CD4-positive, alpha-beta T cell treated with Interleukin-1 beta for 1 hour (primary cell): ENCODE results near the gene SLC2A4.

Experiments used
- DNase-seq, 2 donors: peaks; one replicate each; pipeline ENCODE4 v3.0.0-alpha.2; 2020 to 2022

Gene SLC2A4

DNA sequence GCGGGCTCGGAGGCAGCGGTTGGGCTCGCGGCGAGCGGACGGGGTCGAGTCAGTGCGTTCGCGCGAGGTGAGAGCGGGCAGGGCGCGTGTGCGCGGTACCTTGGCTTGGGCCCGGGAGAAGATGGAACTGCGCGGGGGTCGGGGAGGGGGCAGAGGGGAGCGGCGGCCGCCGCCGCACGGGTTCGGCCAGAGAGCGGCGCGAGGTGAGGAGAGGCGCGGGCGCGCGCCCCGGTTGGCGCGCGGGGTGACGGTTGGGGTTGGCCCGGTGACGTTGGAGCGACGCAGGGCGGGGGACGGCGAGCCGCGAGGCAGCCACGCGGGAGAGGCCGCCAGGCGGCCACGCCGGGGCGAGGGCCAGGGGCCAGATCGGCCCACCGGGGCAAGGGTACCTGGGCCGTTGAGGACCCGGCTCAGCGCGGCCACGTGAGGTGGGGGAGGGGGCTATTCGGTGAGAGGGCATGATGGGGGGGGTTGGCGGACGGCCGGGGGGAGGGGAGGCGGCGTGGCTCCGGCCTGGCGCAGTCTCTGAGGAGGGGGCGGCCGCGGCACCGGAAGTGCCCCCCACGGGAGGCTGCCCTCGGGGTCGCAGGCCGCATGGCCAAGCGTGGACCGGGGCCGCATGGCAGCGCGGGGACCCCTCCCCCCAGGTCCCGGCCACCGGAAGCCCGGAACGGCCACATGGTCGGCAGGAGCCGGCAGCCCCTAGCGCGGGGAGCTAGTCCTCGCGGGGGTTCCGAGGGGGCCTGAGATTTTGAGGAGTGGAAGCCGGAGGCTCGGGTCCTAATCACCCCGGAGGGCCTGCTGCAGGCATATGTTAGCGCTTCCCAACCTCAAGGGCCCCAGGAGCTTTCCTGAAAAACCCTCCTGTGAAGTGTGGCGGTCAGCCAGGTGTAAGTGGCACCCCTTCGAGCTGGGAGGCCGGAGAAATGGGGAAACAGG is 26.4 kb downstream of the SLC2A4 start:
- peak; percentile 61 to 64 for DNase-seq

DNA sequence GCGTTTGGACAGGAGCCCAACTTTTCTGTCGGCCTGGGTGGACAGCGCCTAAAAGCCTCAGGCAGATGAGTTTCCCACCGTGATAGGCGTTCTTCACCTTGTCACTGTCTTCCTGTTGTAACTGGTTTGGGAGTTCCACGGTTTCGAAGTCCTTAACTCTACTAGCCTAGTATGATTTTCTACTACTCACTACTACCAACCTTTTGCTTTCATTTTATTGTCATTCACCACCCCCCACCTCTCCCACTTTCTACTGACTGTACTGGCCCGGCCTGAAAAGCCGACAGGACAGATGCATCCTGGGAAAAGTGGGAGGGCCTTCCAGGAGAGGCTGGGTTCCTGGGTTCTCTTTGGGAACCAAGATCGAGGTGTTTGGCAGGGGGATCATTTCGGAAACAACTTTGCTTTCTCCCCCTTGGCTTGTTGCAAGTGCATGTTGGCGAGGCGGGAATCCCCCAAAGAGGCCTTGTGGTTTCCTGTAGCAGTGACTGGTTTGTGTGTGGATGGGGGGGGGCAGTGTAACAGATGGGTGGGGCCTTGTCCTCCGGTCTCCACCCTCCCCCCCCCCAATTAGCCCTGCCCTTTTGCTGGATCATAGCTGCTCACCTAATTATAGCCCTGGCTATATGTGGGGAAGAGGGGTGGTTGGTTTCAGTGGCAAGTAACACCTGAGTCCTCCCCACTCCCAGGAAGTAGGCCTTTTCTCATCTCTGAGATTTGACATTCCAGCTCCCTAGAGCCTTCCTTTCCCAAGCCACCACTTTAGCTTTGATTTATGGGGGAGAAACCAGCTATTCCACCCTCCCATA is 27.3 kb downstream of the SLC2A4 start:
- peak; percentile 94 for DNase-seq

DNA sequence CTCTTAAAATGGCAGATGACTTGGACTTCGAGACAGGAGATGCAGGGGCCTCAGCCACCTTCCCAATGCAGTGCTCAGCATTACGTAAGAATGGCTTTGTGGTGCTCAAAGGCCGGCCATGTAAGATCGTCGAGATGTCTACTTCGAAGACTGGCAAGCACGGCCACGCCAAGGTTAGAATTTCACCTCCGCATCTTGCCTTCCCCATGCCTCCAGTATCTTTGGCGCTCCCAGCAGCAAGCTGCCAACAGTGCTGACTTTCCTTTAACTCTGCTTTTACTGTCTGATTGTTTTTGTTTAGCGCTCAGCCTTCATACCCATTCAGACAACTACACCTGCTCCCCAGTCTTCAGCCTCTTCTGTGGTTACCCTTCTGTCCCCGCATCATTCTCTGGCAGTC is 28.1 kb downstream of the SLC2A4 start:
- DNase-seq: no peak

DNA sequence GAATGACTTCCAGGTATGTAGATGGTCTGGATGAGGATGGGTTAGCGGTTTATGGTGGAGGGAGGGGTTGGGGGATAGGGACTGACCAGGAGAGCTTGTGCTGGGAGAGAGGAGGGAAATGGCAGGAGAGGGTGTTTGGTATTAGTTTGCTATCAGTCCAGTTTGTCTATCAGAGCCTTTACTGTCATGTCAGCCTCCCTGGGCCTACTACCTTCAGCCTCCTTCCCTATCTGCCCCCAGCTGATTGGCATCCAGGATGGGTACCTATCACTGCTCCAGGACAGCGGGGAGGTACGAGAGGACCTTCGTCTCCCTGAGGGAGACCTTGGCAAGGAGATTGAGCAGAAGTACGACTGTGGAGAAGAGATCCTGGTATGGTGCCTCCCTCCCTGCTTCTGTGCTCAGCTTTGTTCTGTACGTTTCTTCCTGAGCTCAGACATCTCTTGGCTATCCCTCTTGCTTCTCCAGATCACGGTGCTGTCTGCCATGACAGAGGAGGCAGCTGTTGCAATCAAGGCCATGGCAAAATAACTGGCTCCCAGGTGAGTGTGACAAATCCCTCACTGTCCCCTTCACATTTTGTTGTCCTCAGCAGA is 29.7 kb downstream of the SLC2A4 start:
- no peak for DNase-seq

DNA sequence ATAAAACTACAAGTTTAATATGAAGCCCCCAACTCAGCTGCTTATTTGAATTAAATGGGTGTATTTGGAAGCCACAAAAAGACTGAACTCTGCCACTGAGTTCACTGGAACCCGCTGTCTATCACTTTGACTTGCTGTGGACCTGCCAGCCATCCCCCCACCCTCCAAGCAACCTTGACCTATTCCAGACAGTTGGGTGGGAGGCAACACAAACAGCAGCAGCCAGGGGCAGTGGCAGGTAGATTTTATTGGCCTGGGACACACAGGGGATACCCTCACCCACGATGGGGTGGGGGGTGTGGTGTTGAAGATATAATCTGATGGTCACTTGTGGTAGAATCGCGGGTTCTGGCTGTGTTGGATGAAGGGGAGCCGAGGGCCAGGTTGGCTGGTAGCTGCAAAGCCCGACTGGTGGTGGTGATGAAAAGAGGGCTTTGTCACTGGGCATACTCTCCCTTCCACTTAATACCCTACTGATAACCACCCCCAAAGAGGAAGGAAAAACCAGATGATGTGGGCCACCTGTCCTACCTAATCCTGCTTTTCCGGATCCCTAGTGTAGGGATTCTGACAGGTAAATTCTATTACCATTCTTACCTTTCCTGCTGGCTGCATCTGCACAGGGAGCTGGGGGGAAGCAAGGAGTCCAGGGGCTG is 31.0 kb downstream of the SLC2A4 start:
- DNase-seq: no peak

DNA sequence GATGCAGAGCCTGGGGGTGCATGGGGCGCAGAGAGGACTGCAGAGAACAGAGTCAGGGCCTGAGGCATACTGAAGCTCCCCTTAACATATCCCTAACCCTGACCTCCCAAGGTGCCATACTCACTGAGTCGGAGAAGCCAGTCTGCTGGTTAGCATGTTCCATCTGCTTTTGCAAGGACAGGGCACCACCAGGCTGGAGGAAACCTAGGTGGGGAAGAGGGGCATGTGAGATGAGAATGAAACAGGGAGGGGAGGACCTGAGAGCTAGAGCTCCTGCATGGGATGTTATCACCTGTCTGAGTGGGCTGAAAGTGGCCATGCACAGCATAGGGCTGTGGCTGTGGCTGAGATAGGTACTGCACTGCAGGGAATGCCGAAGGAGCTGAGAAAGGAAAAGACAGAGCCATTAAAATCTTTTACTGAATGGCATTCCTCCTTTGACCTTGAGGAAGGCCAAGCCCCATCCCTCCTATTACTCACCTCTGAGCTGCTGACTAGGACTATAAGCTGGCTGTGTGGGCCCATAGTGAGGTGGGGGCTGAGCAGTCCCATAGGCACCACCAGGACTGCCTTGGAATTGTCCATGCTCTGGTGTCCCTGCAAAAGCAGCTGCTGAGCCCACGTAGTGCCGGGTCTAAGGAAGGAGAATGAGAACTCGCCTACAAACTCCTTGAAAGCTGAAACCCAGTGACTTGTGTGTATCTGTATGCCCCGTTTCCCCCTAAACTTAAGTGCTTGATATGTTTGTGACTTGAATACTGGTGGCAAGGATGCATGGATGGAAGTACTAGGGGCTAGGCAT is 31.8 kb downstream of the SLC2A4 start:
- DNase-seq: peak in 1 of 2 donors; percentile 15

DNA sequence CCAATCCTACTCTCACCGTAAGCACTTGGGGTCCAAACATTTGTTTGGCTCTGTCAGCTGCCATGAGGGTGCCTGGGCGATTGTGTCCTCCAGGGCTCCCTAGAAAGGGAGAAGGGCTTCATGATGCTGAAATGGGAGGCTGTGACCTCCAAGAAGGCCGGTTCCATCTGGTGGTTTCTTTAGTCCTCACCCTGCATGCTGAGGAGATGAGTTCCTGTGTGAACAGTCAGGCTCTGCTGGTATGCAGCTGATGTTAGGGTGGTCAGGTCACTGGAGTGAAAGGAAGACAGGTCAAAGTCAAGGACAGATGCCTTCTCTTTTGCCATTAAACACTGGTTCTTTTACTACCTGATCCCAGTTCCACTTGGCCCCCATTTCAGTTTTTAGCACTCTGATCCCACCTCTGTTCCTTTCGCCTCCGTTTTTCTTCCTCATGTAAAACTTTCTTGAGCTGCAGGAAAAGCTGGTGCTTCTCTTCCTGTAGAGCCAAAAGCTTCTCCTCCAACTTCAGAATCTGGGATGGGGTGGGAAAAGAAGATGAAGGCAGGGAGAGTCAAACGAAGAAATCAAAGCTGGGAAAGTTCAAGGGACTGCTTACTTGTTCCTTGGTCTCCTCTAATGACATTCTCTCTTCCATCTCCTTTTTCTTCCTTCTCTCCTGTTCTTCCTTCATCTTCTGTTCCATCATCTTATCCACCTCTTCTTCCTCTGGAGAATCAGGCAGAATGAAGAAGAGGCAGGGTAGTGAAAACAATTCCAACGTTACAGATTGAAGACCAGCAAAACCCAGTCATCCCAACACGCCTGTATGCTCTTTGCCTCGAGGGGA is 32.6 kb downstream of the SLC2A4 start:
- no peak for DNase-seq

DNA sequence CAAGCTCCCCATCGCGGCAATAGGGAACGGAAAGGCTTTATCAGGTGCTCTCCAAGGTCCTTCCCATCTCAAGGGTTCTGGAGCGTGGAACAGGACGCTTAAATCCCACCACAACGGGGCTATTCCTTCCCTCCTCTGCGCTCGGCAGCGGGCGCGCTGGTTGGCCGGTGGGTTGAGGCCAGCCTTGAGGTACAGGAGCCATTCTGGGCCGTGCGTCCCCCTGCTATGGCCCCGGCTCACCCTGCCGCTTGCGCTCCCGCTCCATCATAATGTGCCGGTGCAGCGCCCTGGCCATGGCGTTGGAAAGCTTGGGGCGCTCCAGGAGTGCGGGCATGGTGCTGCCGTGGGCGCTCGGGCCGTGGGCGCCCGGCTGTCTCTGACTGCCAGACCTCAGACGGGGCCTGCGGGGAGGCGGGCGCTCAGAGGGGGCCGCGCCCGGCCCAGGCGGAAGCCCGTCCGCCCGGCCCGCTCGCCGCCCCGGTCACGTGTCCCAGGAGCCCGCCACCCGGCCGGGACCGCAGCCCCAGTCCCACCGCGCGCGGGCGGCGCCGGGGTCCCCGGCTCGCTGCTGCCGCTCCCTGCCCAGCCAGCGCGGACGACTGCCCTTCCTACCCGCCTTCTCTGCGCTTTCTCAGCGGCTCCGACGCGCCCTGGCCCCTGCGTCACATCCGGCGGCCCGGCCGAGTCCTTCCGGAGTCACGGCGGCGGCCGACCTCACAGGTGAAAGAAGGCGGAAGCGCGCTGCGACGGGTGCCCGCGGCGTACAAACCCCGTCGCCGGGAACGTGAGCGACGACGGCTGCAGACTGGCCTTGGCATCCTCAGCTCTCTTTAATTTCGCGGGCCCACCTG is 33.4 kb downstream of the SLC2A4 start, which contains the start of gene GPS2:
Gene GPS2, minus strand, starts transcription at position 642 of the 851 bp plus-strand sequence. Its CDS starts 308 bp downstream, at position 334.
- DNase-seq: peak; percentile 92 to 94

DNA sequence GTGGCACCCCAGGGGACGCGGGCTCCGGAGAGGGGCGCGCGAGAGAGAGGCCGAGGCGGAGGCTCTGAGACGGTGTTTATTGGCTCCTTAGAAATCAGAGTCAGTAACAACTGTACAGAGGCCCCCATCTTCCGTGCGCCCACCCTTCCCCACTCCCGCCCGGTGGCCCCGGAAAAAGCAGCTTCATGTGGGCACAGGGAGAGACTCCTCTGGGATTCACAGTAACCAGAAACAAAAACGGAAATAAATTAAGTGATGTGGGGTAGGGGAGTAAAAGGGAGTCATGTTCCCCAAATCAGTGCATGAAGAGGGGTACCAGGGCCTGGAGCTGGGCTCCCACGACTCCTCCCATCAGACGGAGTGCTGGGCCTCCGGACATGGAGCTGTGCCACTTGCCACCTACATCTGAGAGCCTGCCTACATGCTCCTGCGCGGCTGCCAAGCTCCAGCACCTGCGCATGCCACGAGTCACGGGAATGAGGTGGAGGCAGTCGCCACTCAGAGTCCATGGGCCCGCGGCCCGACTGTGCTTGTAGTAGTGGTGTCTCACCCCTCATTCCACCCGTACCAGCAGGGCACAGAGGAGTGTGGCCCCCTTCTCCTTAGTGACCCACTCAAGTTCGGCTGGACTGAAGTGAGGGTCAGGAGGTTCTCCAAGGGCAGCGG is 34.2 kb downstream of the SLC2A4 start:
- no peak for DNase-seq

DNA sequence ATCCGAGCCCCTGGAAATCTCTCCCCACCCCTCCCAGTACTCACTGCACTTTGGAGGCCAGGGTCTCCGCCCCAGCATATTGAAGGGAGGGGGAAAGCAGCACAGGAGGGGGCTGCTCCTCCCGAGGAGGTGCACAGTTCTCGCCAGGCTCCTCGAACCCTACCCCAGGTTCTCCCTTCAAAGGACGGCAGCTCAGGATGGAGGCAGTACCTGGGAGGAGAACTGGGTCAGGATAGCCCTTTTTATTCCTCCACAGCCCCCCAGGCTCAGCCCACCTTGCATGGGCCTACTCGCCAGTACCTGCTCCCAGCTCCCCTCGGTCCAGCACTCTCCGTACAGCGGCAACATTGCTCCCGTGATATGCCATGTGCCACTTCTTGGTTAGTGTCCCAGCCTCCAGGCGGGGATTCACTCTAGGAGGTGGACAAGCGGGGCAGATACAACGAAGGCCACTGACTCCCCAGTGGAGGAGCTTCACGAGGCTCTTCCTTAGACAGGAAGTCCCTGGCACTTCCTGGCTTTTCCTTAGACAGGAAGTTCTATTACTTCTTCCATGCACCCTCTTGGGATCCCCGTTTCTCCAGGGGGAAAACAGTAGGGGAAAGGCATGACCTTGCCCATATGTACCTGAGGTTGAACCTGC is 35.8 kb downstream of the SLC2A4 start:
- no peak for DNase-seq

DNA sequence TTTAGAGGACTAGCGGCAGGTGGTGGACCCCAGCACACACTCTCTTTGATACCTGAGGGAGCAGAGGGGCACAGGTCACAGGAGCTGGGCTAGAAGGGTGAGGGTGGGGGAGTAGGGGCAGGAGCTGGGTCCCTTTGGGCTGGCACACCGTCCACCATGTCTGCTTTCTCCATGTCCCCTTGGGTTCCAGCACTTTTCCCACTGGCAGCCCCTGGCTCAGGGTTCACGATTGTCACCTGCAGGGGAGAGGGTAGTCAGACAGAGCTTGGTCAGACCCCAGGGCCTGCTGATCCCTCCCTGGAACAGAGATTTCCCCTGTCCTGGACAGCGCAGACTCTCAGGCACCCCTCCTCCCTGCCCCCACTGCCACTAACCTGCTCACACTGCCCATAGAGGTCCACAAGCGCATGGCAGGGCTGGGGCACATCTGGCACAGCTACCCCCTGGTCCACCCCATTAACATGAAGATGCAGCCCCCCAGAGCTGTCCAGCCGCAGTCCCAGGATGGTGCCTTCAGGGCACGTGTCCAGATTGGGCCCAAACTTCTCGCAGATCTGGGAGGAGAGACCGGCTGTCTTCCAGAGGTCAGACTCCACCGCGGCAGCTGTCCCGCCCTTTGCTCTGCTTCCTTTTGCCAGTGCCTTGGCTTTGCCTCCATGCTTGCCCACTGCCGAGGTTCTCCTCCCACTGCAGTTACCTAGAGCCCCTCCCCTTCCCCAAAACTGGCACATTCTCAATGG is 36.8 kb downstream of the SLC2A4 start:
- DNase-seq: no peak

DNA sequence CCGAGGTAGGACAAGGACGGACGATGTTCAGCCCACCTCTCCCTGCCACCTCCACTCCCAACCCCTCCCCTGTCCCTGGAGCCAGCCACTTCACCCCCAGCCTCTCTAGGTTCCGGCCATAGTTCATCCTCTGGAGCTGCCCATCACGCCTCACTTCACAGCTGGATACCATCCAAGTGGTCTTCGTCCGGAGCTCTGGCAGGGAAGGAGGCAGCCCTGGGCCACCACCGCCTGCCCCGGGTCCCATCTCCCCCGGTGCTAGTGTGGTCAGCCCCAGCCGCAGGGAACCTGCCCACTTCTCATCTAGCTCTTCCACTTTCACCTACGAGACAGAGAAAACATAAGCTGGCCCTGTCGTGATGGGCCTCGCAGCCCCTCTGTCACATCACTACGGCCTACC is 39.9 kb downstream of the SLC2A4 start:
- DNase-seq: no peak

DNA sequence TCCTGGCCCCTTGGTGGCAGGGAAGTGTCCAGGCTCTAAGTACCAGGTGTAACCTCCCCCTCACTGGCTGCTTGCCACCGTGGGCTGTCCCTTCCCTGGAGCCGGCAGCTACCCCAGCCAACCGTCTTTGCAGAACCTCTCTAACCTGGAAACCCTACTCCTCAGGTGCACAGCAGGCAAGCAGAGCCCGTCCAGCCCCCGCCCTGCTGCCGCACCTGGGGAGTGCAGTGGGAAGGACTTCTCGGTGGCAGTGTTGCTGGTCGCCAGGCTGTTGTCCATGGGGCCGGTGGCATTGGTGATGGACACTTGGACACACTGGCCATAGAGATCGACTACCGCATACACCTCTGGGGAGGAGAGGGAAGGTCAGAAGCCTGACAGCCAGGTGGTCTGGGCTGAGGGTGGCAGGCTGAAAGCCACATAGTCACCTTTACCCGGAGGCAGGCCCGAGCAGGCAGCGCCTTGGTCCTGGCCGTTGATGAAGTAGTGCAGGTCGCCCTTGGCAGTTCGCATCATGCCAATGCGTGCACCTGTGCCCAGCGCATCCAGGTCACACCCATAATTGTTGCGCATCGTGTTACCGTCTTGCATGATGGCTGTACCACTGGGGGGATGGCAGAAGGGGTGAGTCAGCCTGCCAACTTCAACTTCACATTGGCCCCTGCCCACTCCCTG is 41.1 kb downstream of the SLC2A4 start:
- DNase-seq: no peak

DNA sequence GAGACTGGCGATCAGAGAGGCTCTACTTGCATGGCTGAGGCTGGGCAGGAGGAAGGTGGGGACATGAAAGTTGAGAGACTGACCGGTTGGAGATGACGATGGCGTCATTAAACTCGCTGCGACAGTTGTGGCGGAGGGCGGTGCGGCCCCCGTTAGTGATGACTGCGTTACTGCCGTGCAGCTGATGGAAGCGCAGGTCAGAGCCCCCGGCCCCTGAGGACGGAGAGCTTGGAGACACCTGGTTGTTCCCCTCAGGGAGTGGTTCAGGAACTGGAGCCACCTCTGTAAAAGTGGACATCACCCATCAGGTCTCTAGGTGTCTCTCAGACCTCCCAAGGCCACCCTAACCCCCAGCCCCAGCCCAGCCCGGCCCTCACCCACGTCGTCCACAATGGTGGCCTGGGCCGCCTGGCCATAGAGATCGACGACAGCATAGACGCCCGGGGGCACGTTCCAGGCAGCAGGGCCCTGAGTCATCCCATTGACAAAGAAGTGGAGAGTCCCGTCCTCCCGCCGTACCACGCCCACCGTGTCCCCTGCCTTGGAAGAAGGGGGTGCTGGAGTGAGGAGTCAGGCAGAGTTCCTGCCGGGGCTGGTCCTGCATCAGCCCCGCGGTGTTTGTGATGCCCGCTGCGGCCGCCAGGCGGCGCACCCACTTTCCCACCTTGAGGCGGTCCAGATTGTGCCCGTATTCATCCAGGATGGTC is 42.4 kb downstream of the SLC2A4 start:
- peak; percentile 57 to 70 for DNase-seq

DNA sequence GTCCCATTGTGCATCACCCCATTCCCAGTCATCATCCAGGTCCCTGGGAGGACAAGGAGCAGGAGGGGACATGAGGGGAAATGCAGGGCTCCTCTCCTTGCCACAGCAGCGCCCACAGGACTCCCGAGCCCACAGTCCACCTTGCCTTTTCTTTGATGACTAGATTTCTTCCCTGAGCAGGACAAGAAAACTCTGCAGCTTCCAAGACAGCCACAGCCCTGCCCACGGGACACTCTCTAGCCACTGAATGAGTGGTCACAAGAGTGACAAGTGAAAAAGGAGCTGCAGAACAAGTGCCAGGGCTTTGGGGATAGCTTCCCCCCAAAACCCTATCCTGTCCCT is 42.9 kb downstream of the SLC2A4 start:
- DNase-seq: no peak

DNA sequence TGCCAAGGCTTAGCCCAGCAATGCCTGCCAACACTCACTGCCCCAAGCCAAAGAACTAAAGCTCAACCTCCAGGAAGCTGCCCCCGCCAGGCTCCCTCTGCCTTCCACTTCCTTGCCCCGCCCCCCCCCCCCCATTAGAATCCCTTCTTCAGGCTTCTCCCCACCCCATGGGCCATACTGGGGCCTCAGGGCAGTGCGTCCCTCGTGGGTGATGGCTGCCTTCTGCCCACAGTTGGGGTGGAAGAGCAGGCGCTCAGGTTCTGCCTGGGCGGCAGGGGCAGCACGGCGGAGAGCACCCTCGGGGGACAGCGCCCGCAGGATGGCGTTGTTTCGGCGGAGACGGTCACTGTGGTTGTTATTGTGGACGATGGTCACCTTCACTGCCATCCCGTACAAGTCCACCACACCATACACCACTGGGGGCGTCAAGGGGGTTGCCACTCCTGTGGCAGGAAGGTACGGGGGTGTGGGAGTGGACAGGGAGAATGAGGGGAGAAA is 43.6 kb downstream of the SLC2A4 start:
- DNase-seq: no peak

DNA sequence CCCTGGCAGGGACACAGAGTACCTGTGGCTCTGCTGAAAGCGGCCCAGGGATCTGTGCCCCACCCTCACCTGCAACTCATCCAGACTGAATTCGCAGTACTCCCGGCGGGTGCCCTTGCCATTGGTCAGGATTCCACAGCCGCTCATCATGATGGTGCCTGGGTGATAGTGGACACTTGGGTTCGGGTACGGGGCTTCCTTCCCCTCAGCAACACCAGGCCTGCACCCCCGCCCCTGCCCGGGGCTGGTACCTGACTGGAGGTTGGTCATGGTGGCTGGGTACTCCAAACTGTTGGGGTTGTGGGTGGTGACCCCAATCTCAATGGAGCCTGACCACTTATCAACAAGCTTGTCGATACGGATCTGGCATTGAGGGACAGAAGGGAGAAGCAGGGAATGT is 44.7 kb downstream of the SLC2A4 start:
- DNase-seq: no peak
